ENCODE measurements around the gene HRH2.

HRH2 gene

GRCh38 chr5:175674731-175675346, 17.0 kb downstream of the HRH2 start:
- DNase-seq (ENCODE audit: low read depth in 1 of 2, low spot score in 1 of 2) = no peak

GRCh38 chr5:175675873-175676272, 18.0 kb downstream of the HRH2 start:
- DNase-seq (ENCODE audit: low read depth in 1 of 2, low spot score in 1 of 2) = no peak

DNA sequence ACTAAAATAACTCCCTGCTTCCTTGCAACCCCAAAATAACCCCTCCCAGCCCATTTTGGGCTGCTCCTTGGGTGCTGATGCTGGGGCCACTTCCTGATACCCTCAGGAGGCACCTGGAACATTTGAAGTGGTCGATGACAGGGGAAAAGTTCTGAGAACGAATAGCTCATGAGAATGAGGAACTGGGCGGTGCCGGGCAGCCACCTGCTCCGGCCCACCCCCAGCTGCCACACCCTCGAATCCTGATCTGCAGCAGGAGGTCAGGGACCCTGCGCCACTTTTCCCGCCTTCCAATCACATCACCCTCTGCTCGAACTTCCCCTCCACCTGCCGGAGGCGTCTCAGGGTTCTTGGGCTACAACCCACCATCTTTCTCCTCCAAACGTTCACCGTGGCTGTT, 19.7 kb downstream of the HRH2 start:
- no peak for DNase-seq (ENCODE audit: low read depth in 1 of 2, low spot score in 1 of 2)

DNA sequence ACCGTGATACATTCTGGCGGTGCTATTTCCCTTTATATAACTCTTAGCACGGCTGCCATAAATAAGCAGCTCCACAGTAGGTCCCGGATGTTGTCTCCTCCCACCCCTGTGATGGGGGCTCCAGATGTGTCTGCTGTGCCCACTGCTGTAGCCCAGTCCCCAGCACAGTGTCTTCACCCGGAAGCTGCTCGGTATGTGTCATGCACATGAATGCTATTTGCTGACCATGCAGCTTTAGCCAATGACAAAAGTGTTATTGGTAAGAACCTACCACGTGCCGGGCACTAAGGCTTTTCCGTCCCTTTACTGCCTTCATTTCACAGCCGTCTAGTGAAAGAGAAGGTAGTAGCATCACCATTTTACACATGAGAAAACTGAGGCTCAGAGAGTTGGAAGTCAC, 20.2 kb downstream of the HRH2 start:
- no peak for DNase-seq (ENCODE audit: low read depth in 1 of 2, low spot score in 1 of 2)

- no peak for DNase-seq (ENCODE audit: low read depth in 1 of 2, low spot score in 1 of 2)
Observed at GRCh38 chr5:175679411-175679810, 21.5 kb downstream of the HRH2 start.

- no peak for DNase-seq (ENCODE audit: low read depth in 1 of 2, low spot score in 1 of 2)
Observed at GRCh38 chr5:175680020-175680419, 22.1 kb downstream of the HRH2 start.

DNA sequence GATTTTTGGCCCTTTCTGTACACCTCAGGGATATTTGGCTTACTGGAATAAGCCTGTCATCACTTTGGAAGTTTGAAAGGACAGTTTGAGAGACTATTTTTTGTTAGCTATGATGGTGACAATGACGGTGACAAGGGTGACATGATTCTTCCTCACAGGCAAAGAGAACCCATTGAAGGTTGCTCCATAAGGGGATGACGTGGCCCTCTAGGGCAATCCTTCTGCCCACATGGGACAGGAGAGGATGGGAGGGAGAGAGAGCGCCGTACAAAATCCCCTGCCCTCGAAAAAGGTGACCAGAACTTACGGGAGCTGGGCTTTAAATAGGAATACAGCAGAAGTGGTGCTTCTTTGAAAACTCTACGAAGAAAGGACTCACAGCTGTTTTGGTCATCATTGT, 22.6 kb downstream of the HRH2 start:
- no peak for DNase-seq (ENCODE audit: low read depth in 1 of 2, low spot score in 1 of 2)

GRCh38 chr5:175681045-175681967, 23.4 kb downstream of the HRH2 start:
- DNase-seq (ENCODE audit: low read depth in 1 of 2, low spot score in 1 of 2) = no peak

DNA sequence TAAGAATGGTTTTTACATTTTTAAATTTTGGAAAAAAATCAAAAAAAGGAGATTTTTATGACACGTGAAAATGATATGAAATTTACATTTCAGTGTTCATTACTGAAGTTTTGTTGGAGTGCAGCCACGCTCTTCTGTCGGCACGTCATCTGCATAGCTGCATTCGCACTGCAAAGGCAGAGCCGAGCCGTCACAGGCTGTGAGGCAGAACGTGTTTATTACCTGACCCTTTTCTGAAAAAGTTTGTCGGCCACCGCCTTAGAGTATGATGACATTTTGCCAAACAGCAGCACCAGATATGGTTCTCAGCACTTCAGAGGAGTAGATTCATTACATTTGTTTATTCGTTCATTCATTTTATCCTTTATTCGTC, 24.1 kb downstream of the HRH2 start:
- no peak for DNase-seq (ENCODE audit: low read depth in 1 of 2, low spot score in 1 of 2)

DNA sequence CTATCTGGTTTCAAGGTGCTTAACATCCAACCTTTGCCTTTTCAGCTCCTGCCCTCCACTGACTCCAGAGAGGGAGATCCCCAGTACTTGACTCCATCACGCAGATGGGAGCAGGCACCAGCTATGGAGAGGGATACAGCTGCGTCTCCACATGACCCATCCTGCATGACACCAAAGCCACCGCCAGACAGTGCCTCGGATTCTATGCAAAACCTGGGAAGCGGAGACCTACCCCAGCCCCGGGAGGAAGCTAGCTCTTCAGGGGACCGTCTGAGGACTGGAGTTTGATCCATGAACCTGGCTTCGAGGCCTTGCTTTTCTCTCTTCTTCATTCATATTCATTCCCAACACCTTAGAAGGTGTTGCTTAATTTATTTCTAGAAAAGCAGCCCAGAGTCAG, 24.8 kb downstream of the HRH2 start:
- DNase-seq (ENCODE audit: low read depth in 1 of 2, low spot score in 1 of 2) = no peak

DNA sequence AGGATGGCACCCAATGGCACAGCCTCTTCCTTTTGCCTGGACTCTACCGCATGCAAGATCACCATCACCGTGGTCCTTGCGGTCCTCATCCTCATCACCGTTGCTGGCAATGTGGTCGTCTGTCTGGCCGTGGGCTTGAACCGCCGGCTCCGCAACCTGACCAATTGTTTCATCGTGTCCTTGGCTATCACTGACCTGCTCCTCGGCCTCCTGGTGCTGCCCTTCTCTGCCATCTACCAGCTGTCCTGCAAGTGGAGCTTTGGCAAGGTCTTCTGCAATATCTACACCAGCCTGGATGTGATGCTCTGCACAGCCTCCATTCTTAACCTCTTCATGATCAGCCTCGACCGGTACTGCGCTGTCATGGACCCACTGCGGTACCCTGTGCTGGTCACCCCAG, 25.4 kb downstream of the HRH2 start:
- no peak for DNase-seq (ENCODE audit: low read depth in 1 of 2, low spot score in 1 of 2)

GRCh38 chr5:175683921-175684320, 26.1 kb downstream of the HRH2 start:
- no peak for DNase-seq (ENCODE audit: low read depth in 1 of 2, low spot score in 1 of 2)

DNA sequence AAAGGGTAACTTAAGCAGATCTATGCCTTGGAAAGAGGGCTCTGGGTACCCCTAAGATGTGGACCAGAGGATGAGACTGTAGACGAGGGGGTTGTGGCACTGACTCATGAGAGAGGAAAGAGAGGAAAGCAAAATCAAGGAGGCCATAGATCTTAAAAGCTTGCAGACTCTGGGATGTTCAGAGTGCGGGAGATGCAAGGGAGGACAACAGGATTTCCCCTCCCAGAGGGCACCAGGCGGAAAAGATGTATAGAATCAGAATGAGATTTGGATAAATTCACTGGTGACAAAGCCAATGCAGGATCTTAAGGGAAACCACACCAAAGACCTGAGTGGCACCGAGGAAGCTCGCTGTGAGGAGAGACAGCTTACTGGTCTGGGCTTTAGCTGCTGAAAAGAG, 27.1 kb downstream of the HRH2 start:
- no peak for DNase-seq (ENCODE audit: low read depth in 1 of 2, low spot score in 1 of 2)

DNA sequence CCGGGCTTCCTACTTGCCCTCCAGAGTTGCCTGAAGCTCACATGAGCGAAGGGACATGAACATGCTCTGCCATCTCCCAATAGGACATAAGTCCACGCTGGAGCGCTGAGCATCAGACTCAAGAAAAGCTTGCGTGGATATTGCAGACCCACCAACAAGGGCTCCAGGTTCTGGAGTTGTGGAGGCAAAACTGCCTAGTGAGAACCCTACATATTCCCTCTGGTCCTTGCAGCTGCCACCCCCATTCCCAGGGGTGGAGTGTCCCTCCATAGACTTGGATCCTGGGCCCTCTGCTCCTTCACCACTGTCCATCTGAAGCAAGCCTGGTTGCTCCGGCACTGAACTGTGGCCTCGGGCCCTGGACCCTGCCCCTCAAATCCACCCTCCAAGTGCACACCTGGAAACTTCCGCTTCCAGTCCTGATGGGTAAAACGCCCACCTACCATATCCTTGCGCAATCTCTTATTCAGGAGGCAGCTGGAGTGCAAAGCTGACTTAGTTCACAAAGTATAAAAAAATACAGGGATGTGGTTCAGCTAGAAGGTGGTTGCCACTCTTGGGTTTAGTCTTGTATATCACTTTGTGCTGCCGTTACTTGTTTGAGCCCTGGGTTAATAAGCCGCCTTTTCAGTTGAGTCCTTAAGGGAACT, 28.0 kb downstream of the HRH2 start:
- no peak for DNase-seq (ENCODE audit: low read depth in 1 of 2, low spot score in 1 of 2)

DNA sequence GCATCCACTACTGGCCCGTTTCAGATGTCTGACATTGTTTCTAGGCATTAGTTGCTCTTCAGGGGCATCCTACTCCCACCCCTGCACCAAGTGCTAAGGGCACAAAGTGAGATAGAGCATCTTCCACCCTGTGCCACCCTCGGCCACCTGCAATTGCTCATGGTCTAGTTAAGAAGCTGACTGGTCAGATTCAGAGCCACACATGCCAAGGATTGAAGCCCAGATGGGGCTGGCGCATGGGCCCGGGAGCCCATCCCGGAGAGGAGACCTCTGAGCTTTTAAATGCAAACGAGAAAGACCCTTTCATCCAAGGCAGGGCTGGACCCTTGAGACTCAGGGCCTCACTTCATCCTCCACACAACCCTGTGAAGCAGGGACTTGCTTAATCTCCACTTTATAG, 28.5 kb downstream of the HRH2 start:
- no peak for DNase-seq (ENCODE audit: low read depth in 1 of 2, low spot score in 1 of 2)

- DNase-seq (ENCODE audit: low read depth in 1 of 2, low spot score in 1 of 2) = no peak
Observed at GRCh38 chr5:175686826-175687225, 29.0 kb downstream of the HRH2 start.

DNA sequence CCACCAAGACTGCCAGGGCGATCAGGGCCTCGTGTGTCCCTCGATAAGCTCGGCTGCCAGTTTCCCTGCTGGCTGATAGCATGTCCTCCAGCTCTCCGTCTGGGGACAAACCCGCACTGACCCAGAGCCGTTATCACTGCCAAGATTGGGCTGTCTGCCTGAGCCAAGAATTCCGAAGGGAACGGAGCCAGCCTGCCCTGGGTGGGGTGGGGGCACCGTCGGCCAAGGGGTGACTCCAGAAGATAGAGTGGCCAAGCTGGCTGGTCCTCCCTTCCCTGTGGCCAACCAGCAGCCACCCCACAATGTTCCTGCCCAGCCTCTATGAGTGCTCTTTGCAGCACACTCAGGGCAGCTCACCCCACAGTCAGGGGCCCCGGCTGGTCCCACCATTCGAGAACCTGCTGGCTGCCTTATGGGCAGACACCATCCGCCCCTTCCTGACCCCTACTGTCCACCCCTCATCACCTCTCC, 29.4 kb downstream of the HRH2 start:
- no peak for DNase-seq (ENCODE audit: low read depth in 1 of 2, low spot score in 1 of 2)

GRCh38 chr5:175688352-175689146, 30.7 kb downstream of the HRH2 start:
- no peak for DNase-seq (ENCODE audit: low read depth in 1 of 2, low spot score in 1 of 2)

- no peak for DNase-seq (ENCODE audit: low read depth in 1 of 2, low spot score in 1 of 2)
Observed at GRCh38 chr5:175689147-175689991, 31.5 kb downstream of the HRH2 start.

DNA sequence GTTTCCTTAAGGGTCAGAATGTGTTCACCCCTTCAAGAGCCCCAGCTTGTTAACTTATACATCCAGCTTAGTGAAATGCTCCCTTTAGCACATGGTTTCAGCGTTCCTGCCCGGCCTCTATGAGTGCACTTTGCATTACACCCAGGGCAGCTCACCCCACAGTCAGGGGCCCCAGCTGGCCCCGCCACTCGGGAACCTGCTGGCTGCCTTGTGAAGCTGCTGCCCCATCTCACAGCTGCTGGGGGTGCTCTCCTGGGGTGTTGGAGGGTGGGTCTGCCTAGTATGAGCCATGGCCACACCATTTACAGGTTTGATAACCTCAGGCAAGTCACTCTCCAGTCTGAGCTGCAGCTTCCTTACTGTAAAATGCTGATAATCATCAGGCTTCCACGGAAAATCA, 32.2 kb downstream of the HRH2 start:
- no peak for DNase-seq (ENCODE audit: low read depth in 1 of 2, low spot score in 1 of 2)

Data from stimulated activated CD4-positive, alpha-beta T cell treated with anti-CD3 and anti-CD28 coated beads, Interleukin-15, amount 100 ng/mL, for 1 hour (primary cell).